GM12872 (cell line): ENCODE results near the gene SLC30A10.

Experiments used
- CTCF ChIP-seq: IDR thresholded peaks from 3 replicates; pipeline ENCODE4 v1.5.1; 2011; ENCODE audit warnings: low read depth, mild to moderate bottlenecking, low read length, moderate library complexity; ENCODE audit not compliant: insufficient read depth

Gene SLC30A10

DNA sequence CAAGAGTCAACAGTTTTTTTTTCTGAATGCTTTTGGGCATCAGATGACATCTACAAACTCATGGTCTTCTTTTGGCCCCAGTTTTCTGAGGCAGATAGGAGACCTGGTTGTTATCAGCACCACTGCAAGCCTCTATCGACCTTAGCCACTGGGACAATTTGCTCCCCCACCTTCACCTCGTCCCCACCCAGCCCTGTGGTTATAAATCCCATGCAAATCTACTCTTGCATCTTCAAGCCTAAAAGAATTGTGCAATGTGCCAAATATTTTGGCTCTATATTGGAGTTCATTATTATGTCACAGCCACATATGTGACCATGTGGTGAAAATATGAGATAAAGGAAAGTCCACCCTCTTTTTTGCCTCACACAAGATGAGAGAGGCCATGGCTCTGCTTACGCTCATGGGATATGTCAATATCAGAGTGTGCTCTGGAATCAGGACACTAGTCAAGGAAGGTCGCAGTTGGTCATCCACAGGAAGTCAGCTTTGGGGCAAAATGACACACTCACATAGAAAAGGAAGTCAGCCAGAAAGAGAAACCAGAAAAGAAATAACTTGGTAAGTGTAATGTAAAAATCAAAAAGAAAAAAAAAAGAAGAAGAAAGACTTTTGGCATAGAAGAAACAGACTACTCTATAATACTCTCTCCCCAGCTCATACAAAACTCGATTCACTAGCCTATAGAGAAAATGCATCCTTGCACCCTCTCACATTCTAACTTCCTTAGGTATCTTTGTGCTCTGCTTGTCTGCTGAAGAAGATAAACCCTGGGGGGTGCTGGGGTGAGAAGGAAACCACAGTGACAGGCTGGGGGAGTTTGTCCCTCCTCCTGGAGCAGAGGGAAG, 21.2 kb downstream of the SLC30A10 start:
- TF ChIP-seq CTCF = no peak

GRCh38 chr1:219905524-219905923, 22.8 kb downstream of the SLC30A10 start:
- no peak for TF ChIP-seq CTCF

- no peak for TF ChIP-seq CTCF
Observed at GRCh38 chr1:219904934-219905333, 23.4 kb downstream of the SLC30A10 start.

GRCh38 chr1:219903353-219903871, 24.9 kb downstream of the SLC30A10 start:
- no peak for TF ChIP-seq CTCF

- no peak for TF ChIP-seq CTCF
Observed at GRCh38 chr1:219902951-219903350, 25.4 kb downstream of the SLC30A10 start.

- TF ChIP-seq CTCF = no peak
Observed at GRCh38 chr1:219900882-219901281, 27.5 kb downstream of the SLC30A10 start.

DNA sequence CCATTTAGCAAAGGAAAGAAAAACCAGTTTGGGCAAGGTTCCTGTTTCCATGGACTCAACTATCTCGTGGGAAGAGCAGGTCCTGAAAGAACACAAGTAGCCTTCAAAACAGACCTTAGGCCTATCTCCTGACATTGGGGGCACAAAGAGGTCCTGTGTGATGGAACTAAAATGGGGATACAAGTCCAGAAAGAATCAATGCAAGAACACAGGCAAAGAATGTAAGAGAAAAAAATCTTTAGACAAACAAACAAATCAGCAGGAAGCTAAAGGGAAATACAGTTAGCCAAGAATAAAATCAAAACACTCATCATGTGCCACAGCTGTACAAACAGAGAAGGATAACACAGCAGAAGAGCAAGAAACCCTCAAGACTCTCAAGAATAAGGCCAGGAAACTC, 28.2 kb downstream of the SLC30A10 start:
- TF ChIP-seq CTCF = no peak
